HG02938 (cell line): ENCODE data around the gene TAF1D.
"Not testable (repeated sequence)": the region's sequence is repeated elsewhere in the genome, so short reads cannot be mapped to it uniquely, and the experiment has no call there.

ENCODE experiments used
- ATAC-seq: cut with Tn5 transposase; IDR thresholded peaks from one replicate; pipeline ENCODE4 v1.9.1; 2021; ENCODE audit warnings: mild to moderate bottlenecking, moderate library complexity; ENCODE audit not compliant: unreplicated experiment

Gene TAF1D

DNA sequence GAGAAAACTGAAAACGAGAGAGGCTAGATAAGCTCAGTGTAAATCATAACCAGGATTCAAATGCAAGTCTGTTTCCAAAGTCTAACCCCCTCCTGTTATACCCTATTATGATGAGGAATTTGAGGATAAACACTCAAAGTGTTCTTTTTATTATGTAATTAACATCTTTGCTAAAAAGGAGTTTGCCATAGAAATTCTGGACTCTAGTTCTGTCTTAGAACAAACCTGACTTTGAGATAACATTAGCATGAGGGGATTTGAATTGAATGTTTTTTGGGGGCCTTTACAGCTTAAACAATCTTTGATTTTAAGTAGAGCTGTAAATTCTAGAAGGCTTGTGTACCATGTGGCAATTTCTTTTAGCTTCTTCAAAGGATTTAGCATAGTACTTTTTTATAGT lies 9.7 kb upstream of the TAF1D start:
- ATAC-seq, result no peak

DNA sequence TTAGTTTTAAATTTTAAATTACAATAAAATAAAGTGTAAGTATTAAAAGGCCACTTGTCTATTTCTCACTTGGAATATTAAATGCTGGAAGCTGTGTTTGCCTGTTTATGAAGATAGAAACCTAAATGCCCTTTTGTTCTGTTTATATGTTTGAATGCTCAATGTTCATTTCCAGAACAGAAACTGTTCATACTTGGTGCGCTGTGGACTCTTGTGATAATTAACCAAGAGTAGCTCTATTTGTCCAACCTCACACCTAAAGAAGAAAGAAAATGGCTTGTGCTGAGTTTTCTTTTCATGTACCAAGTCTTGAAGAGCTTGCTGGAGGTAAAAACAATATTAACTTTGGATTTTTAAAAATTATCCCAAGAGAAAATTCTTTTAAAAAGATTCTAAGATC lies 5.8 kb upstream of the TAF1D start:
- peak; percentile 96 for ATAC-seq

DNA sequence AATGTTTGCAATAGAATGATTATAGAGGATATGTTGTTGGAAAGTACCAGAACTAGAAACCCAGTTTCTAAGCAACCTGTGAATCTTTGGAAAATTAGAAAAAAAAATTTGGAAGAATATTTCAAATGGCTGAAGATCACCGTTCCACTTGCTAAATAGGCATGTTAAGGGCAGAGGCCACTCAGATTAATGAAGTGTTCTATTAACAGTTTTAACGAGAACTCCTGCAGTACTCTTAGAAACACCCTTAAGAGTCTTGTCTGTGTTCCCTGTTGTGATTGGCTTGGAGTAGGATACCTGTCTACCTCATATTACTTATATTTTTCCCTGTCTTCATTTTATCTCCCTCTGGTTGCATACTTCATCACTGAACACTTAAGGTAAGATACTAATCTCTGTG lies 4.8 kb upstream of the TAF1D start:
- no peak for ATAC-seq

DNA sequence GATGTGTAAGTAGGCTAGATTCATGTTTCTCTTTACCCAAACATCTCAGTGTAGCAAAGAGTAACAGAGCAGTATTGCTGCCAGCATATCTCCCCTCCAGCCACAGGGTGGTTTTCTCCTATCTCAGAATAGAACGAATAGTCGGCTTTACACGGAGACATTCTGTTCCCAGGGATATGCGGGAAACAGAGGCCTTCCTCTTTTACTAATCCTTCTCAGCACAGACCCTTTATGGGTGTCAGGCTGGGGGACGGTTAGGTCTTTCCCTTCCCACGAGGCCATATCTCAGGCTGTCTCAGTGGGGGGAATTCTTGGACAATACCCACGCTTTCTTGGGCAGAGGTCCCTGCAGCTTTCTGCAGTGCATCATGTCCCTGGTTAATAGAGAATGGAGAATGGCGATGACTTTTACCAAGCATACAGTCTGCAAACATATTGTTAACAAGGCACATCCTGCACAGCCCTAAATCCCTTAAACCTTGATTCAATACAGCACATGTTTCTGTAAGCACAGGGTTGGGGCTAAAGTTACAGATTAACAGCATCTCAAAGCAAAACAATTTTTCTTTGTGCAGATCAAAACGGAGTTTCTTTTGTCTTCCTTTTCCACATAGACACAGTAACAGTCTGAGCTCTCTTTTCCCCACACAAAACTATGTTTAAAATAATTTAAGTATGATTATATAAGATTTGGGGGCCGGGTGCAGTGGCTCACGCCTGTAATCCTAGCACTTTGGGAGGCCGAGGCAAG lies 3.9 kb upstream of the TAF1D start:
- ATAC-seq, result not testable (repeated sequence)

DNA sequence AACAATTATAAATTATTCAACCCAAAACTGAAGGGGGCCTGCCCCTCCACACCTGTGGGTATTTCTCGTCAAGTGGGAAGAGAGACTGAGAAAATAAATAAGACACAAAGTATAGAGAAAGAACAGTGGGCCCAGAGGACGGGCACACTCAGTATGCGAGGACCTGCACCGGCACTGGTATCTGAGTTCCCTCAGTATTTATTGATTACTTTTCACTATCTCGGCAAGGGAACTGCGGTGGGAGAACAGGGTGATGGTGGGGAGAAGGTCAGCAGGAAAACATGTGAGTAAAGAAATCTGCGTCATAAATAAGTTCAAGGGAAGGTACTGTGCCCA lies 3.3 kb upstream of the TAF1D start:
- ATAC-seq, result no peak

DNA sequence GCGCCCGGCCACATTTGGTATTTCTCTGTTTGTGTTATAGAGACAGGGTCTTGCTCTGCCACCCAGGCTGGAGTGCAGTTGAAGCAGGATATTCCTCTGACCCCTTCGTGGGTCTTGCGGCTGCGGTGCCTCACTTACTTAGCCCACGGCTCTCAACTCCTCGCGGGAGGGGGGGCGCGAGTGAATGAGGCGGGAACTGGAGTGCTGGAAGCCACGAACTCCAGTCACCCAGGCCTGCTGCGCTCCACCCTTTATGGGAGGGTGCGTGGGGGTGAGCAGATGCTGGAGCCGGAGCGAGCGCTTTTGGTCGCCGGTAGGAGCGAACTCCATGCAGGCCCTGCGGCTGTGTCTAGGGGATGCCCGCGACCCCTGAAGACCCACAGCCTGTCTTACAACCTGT lies 2.0 kb upstream of the TAF1D start:
- no peak for ATAC-seq

DNA sequence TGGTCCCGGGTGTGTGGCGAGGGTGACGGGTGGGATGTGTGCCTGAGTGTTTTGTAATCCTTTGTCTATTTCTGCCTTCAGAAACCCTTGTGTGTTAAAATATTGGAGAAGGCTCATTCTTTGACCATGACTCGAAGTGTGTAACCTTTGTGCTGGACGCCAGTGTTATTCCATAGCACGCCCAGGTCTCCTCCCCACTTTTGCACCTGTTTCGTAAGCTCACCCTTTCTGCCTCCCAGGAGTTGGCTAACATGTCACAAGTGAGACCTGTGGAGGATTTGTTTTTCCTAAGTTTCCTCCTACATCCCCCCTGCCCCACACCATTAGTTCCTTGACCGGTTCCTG lies 559 bp upstream of the TAF1D start:
- ATAC-seq, result peak; percentile 11

DNA sequence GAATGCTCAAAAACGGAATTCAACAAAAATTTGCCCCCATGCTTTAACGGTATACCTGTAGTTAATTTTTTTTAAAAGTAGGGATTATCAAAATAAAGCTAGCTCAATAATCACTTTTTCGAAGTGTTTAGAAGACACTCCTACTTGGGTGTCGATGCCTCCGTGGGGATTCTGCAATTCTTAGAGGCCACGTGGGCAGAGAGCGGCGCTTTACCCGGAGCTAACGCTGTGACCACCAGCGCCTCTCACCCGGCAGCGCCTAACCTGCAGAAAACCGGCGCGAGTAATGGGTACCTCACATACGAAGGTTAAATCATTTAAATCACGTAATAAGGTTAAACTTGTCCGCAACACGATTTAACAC lies 583 bp downstream of the TAF1D start:
- ATAC-seq, result peak; percentile 26

DNA sequence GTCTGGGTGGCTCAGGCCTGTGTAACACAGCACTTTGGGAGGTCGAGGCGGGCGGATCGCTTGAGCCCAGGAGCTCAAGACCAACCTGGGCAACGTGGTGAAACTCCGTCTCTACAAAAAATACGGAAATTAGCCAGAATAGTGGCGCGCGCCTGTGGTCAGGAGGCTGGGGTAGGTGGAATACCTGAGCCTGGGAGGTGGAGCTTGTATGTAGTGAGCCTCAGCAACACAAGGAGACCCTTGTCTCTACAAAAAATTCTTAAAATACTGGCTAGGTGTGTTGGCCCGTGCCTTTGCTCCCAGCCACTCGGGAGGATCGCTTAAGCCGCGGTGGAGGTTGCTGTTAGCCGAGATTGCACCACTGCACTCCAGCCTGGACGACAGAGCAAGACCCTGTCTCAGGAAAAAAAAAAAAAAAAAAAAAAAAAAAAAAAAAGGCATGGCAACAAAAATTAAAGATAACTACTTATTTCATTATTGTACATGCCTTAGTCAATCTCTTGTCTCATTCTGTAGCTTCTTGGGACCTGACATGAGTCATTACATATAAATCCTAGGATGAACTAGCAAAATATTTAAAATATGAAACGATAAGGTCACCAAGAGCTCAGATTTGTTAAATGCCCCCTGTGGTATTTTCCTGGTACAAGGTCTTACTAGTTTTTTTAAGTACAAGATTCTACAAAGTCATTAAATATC lies 1.1 kb downstream of the TAF1D start:
- ATAC-seq, result no peak

DNA sequence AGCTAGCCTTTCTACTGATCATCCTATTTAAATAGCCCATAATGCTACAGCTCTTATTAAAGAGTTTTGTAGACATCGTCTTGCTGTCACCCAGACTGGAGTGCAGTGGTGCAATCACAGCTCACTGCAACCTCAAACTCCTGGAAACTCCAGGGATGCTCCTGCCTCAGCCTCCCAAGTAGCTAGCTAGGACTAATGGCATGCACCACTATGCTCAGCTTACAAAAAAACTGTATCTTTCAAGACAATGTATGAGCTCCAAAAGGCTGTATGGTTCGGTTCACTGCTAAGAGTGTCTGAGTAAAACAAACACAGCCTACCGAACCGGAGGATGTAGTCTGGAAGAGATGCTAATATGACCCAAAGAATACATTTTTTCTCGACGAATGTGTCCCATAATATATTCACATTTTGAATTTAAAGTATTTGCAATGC lies 2.6 kb downstream of the TAF1D start:
- ATAC-seq, result no peak

DNA sequence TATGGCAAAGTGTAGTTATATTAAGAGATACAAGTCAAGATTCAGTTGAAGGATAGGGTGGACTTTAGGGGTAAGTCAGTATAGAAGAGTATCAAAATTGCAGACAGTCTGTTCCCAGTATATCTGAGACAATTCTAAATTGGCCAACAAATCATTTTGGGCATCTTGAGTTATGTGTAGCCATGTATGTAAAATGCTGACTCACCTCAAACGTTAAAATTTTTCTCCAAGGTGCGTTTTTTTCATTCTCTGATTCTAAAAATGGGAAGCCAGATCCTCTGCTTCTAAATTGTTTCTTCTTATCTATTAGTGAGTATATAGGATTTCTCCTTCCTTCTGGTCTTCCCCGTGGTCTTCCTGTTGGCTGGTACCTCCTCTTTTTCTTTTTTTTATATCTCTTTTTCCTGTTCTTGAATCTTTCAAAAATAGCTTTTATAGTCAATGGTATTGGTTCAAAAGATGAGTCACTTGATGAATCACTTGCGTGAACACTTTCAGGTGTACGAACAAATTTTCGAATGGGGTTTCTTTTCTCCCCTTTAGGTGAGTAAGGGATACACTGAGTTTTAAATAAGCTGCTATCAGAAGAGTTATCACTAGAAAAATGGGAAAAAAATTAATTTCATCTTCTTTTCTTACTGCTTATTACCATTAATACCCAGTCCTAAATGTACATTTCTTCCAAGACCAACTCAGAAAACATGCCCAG lies 3.2 kb downstream of the TAF1D start:
- no peak for ATAC-seq

DNA sequence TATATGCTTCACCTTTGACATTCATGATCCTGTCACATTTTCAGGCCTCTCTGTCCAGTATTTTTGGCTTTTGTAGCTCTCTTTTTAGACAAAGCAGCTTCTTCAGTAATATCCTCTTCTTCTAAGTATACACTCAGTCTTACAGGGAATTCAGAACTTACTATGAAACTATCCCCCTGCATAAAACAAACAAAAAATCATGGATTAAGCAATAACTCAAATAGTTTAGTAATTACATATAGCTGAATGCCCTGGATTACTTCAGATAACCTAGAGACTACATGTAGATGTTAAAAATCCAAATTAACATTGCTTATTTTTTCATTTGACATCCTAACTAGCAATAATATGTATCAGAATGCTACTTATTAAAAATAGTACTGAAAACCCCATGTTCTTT lies 5.2 kb downstream of the TAF1D start:
- no peak for ATAC-seq

DNA sequence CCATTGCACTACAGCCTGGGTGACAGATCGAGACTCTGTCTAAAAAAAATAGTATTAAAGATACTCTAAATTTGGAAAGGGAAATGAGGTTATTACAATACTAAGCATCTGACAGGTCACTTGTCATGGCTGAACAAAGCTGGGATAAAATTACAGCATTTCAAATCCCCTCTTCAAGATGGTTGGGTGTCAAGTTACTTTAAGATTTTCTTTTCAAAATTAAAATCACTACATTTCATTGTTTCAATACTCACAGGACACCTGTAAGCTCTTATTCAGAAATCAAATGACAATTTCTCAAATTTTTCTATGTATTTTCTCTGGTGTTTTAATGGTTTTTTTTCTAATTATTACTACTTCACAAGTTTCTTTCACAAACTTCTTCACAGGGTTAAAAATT lies 5.7 kb downstream of the TAF1D start:
- no peak for ATAC-seq

DNA sequence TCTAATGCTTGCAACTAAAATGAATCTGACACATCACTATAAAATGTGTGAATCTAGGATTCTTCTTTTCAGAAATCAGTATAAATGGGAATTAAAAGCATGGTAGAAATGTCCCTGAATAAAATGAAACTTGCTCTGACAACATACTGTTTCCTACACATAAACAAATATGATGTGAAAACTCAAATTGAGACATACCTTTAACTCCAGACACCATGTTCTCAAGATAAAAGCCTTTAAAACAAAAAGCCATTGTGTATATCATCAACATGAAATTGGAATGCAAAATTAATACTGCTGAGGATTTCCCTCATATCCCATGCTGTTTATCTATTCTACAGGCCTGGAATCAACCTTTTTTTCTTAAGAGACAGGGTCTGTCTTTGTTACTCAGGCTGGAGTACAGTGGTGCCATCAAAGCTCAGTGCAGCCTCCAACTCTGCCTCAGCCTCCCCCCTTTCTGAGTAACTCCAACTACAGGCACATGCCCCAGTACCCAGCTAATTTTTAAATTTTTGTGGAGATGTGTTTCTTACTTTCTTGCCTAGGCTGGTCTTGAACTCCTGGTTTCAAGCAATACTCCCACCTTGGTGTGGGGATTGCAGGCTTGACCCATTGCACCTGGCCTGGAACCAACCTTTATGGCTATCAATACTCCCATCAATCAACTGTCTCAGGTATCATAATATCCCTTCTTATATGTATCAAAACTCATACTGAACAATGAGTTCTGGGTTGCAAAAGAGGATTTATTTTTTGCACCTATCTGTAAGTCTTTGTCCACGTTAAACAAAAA lies 6.7 kb downstream of the TAF1D start:
- ATAC-seq, result no peak

DNA sequence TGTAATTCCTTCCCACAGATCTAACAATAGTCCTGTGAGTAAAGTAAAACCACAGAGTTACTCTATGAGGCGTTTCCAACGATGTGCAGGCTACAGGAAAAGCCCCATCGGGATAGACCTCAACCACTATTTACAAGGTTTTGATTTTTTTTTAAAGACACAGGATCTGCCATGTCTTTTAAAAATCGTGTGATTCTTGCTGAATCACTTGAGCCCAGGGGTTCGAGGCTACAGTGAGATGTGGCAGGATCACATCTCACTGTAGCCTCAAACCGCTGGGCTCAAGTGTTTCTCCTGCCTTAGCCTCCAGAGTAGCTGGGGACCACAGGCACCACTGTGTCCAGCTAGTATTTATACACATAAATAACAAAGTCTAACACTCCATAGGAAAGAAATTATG lies 7.8 kb downstream of the TAF1D start:
- no peak for ATAC-seq

DNA sequence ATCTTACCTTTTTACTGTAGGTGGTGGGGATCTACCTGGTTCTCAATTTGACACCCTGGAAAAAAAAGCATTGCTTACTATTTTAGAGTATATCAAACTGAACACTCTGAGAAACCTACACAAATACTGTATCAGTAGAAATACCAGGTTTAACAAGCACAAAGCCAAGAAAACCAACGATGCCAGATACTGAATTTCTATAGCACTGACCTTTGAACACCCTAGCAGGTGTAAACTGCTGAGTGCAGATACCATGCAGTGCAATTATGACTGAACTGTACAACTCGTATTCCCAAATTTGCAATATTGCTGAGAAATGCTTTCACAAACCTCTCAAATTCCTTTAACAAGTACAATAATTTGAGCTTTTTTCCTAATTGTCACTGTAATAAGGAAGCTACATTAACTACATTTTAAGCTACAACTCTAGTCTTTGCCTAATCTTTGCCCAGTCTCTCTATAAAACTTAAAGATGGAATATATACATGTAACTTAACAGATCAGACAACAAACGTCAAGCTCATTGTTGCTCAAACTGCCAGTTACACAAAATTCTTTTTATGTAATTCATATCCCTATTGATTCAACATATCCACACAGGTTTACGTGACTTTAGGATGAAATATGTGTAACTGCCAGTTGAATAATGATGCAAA lies 8.9 kb downstream of the TAF1D start:
- ATAC-seq, result no peak

DNA sequence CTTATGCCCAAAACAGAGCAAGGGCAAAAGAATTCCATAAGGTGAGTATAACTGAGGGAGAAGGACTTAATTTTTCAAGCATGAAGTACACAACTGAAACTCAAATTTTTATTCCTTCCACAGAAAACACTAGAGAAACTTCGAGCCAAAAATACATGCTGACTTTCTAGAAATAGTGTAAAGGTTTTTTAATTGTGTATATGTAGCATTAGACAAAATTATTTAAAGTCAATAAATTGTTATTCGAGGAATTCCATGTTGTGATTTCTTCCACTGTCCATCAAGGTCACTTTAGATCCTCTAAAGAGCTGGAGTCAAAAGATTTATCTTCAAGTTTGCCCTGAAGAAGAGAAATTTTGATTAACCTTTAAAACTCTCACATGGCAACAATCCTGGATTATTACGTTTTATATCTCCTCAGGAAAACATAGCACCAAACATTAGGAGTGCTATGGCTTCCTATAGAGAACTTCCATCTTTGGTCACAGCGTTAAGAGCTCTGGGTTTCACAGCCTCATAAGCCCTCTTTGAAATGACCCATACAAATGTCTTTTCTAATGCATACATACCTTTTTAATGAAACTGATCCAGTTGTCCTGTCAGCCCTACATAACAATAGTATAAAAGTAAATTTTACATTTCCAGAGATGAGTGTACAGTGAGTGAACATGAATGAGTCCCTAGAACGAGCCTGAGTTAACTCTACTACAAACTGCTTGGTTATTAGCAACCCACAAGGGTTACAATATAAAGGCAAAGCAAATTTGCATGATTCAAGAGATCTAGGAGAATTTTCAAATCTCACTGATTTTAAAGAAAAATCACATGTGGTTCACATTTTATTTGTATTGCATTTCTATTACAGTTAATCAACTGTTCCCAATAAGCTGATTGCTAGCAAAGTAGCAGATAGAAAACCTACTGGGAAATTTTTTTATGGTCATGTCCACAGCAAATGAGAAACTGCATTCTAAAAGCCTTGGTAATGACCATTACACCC lies 10.9 kb downstream of the TAF1D start:
- no peak for ATAC-seq

DNA sequence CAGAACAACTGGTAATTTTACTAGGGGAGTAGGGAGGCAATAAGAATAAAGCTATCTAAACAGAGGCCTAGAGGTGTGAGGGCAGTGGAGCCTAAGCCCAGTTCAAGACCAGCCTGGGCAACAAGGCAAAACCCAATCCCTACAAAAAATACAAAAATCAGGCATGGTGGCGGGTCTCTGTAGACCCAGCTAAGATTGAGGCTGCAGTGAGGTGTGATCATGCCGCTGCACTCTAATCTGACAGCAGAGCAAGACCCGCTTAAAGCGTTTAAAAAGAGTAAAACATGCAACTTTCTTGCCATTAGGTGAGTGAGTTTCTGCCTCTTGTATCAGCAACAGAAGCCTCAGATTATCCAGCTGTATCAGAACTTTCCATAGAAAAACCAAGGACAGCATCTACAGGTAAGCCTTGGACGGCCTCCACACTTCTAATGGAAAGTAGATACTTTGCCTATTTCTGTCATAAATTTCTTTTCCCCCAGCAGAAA lies 12.1 kb downstream of the TAF1D start:
- no peak for ATAC-seq

DNA sequence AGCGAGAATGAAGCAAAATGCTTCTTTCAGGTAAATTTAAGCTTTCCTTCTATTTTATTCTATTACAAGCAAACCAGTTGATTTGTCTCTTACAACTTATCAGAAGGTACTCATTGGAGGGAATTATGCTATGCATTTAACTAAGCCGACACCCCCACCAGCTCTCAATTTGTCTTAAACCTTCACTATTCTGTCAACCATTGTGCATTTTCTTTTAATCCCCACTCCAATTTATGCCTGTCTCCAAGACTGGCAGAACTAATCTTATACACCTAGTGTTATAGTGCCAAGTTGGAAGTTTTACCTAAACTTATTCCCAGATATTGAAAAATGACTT lies 12.5 kb downstream of the TAF1D start:
- ATAC-seq, result no peak
